SH-SY5Y (cell line): ENCODE results near the gene MYPOP.

Experiments
- GATA2 ChIP-seq: IDR thresholded peaks from 2 replicates; pipeline ENCODE4 v1.6.1; 2011; ENCODE audit warnings: mild to moderate bottlenecking, low read depth, low read length
- GATA3 ChIP-seq: IDR thresholded peaks from 2 replicates; pipeline ENCODE4 v1.6.1; 2011; ENCODE audit warnings: low read depth, mild to moderate bottlenecking, low read length, moderate library complexity

GRCh38 chr19:45931055-45931454 lies 28.6 kb upstream of the MYPOP start:
- no peak for TF ChIP-seq GATA2
- TF ChIP-seq GATA3, result no peak
